GM23338 (cell line): Measurements from ENCODE around the gene PCSK2. TPM values are rescaled to one million over a fixed set of nuclear protein-coding genes. Genes with fewer than 3 reads are reported as not detected.

ENCODE experiments used
- ATAC-seq: fragments of 200-7000 bp; cut with Tn5 transposase; 3 replicates; pipeline ENCODE4 v1.9.1; 2020
- DNase-seq: peaks from one replicate; pipeline ENCODE4 v3.0.0-alpha.2; 2015; ENCODE audit warnings: low spot score
- H2AFZ ChIP-seq: fragments of 200-600 bp; sonication (generic); 2 replicates; pipeline ENCODE4 v1.8.0; 2016; ENCODE audit warnings: antibody characterized with exemption, mild to moderate bottlenecking, moderate library complexity
- H3F3A ChIP-seq: fragments of 200-600 bp; sonication (generic); replicated peaks from 2 replicates; pipeline ENCODE4 v1.8.0; 2017; ENCODE audit warnings: antibody characterized with exemption, mixed run types, low read depth
- H3K27ac ChIP-seq: fragments of 200-600 bp; sonication (generic); 2 replicates; pipeline ENCODE4 v1.6.1; 2016; ENCODE audit warnings: low read depth
- H3K27me3 ChIP-seq: fragments of 200-600 bp; sonication (generic); 2 replicates; pipeline ENCODE4 v1.8.0; 2016; ENCODE audit warnings: mild to moderate bottlenecking, mixed run types, moderate library complexity; ENCODE audit not compliant: insufficient read depth
- H3K36me3 ChIP-seq: fragments of 200-600 bp; sonication (generic); 2 replicates; pipeline ENCODE4 v1.8.0; 2016; ENCODE audit warnings: mild to moderate bottlenecking; ENCODE audit not compliant: insufficient read depth
- H3K4me1 ChIP-seq: fragments of 200-600 bp; sonication (generic); 2 replicates; pipeline ENCODE4 v1.8.0; 2016; ENCODE audit warnings: mild to moderate bottlenecking, moderate library complexity; ENCODE audit not compliant: insufficient read depth
- H3K4me2 ChIP-seq: fragments of 200-600 bp; sonication (generic); 2 replicates; pipeline ENCODE4 v1.7.1; 2017; ENCODE audit warnings: mixed run types
- H3K4me3 ChIP-seq: fragments of 200-600 bp; sonication (generic); 2 replicates; pipeline ENCODE4 v1.6.1; 2016; ENCODE audit warnings: mixed run types
- H3K79me2 ChIP-seq: fragments of 200-600 bp; sonication (generic); replicated peaks from 2 replicates; pipeline ENCODE4 v1.8.0; 2017; ENCODE audit warnings: mild to moderate bottlenecking; ENCODE audit not compliant: insufficient read depth
- H3K9me2 ChIP-seq: fragments of 200-600 bp; sonication (generic); 2 replicates; pipeline ENCODE4 v1.8.0; 2017; ENCODE audit not compliant: insufficient read depth
- H4K20me1 ChIP-seq: fragments of 200-600 bp; sonication (generic); replicated peaks from 2 replicates; pipeline ENCODE4 v1.8.0; 2017; ENCODE audit warnings: mild to moderate bottlenecking; ENCODE audit not compliant: insufficient read depth
- H3K27ac Mint-ChIP-seq: 2 replicates; pipeline ENCODE4 v1.8.0; 2020; ENCODE audit warnings: inconsistent platforms, mild to moderate bottlenecking, moderate library complexity, mixed read lengths
- H3K27me3 Mint-ChIP-seq: 3 replicates; pipeline ENCODE4 v1.8.0; 2022; ENCODE audit warnings: low read depth, mild to moderate bottlenecking, moderate library complexity, mixed read lengths, inconsistent platforms; ENCODE audit not compliant: insufficient read depth, poor library complexity
- H3K36me3 Mint-ChIP-seq: 3 replicates; pipeline ENCODE4 v1.8.0; 2021; ENCODE audit warnings: low read depth, mild to moderate bottlenecking, inconsistent platforms, moderate library complexity, mixed read lengths
- H3K4me1 Mint-ChIP-seq: 3 replicates; pipeline ENCODE4 v1.8.0; 2020; ENCODE audit warnings: mild to moderate bottlenecking, inconsistent platforms, mixed read lengths
- H3K4me3 Mint-ChIP-seq: 3 replicates; pipeline ENCODE4 v1.8.0; 2021; ENCODE audit warnings: moderate library complexity, mild to moderate bottlenecking, inconsistent platforms, mixed read lengths
- H3K9me3 Mint-ChIP-seq: 3 replicates; pipeline ENCODE4 v1.8.0; 2020; ENCODE audit warnings: moderate library complexity, mild to moderate bottlenecking, inconsistent platforms, mixed read lengths
- CREB1 ChIP-seq: fragments of 250-450 bp; sonication (Bioruptor Pico); IDR thresholded peaks from 2 replicates; pipeline ENCODE4 v1.5.0; 2020; ENCODE audit warnings: low read depth, mild to moderate bottlenecking, moderate library complexity
- EZH2phosphoT487 ChIP-seq: fragments of 200-600 bp; sonication (generic); IDR thresholded peaks from one replicate; pipeline ENCODE4 v1.8.1; 2018; ENCODE audit warnings: antibody characterized with exemption; ENCODE audit not compliant: unreplicated experiment
- JUNB ChIP-seq: IDR thresholded peaks from one replicate; pipeline ENCODE4 v1.6.1; 2016; ENCODE audit warnings: antibody characterized with exemption; ENCODE audit not compliant: unreplicated experiment
- ZNF114 ChIP-seq: fragments of 250-450 bp; sonication (Bioruptor Pico); IDR thresholded peaks from 2 replicates; pipeline ENCODE4 v1.5.0; 2020; ENCODE audit warnings: mild to moderate bottlenecking, moderate library complexity
- ZNF331 ChIP-seq: fragments of 250-450 bp; sonication (Bioruptor Pico); IDR thresholded peaks from 2 replicates; pipeline ENCODE4 v1.5.0; 2020; ENCODE audit warnings: low read depth, mild to moderate bottlenecking, moderate library complexity
- polyA plus RNA-seq: library from polyadenylated mRNA; unstranded; fragments of >200 nt; fragmentation: Nextera tagmentation; extraction: Ambion mirVana; gene quantifications from 2 replicates; pipeline ENCODE4 v1.2.1, GENCODE V29; 2016
- total RNA-seq: library from RNA; depleted of rRNA; stranded (reverse); fragments of >200 nt; shearing (Covaris generic); gene quantifications from 2 replicates; pipeline ENCODE4 v1.2.3, GENCODE V29; 2014
- TF ChIP-seq, protein P1 (sequence below): IDR thresholded peaks from one replicate; pipeline ENCODE4 v1.6.1; 2018; ENCODE audit warnings: antibody characterized with exemption; ENCODE audit not compliant: unreplicated experiment
- TF ChIP-seq, protein P2 (sequence below), 2 experiments: fragments of 200-600 bp in 1 of 2; sonication (generic) in 1 of 2; conservative IDR thresholded peaks; 2 replicates each; pipeline versions ENCODE4 v1.5.1 to v1.6.1; 2016 to 2017; ENCODE audit warnings: antibody characterized with exemption in 2 of 2, low read depth in 2 of 2, mild to moderate bottlenecking in 2 of 2, moderate library complexity in 1 of 2
- TF ChIP-seq, protein P3 (sequence below): fragments of 250-450 bp; sonication (Bioruptor Pico); IDR thresholded peaks from 2 replicates; pipeline ENCODE4 v1.5.0; 2020; ENCODE audit warnings: mild to moderate bottlenecking, moderate library complexity

The PCSK2 gene
- total and polyA plus RNA-seq, 2 experiments from 2014 or later: 0.37 to 1.1 TPM

DNA sequence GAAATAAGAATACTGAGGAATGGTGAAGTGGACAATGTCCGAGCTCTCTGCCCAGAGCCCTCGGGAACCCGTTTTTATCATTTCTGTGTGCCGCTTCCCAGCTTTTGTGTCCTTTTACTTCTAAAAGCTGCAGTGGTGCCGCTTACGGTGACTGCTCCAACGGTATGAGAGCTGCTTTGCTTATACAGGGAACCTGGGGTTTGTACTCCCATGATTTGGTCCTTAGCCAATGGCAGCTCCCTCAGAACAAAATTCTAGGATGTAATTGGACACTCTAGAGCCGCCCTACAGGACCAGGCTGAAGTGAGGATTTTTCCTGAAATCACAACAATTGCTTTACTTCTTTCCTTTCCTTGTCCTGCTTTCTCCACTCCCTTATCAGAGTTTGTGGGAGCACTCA is 24.2 kb upstream of the PCSK2 start:
- Histone ChIP-seq H3K36me3 (no peaks in the 10 kb centered on the region), H3K9me2 (peaks cover 4% of the 10 kb centered on the region; the same call in 1 of the 2 replicates), H3K4me1 (0 out of 2 replicates have a peak, but pooled peaks cover 2% of the 10 kb centered on the region), H3K4me2 (peak overlapping the region; percentile 63), H3K4me3 (peak overlapping the region; percentile 31; the same call in 1 of the 2 replicates), H4K20me1 (no peaks in the 10 kb centered on the region), H2AFZ (peak overlapping the region; percentile 89; the same call in 1 of the 2 replicates), H3K27ac (no peak overlapping the region), H3K79me2 (no peaks in the 10 kb centered on the region), H3F3A (no peaks in the 10 kb centered on the region), H3K27me3 (no peaks in the 10 kb centered on the region)
- TF ChIP-seq CREB1 (CRISPR knock-in tag) (no peak), ZNF331 (no peak), JUNB (no peak)
- TF ChIP-seq, protein P1, sequence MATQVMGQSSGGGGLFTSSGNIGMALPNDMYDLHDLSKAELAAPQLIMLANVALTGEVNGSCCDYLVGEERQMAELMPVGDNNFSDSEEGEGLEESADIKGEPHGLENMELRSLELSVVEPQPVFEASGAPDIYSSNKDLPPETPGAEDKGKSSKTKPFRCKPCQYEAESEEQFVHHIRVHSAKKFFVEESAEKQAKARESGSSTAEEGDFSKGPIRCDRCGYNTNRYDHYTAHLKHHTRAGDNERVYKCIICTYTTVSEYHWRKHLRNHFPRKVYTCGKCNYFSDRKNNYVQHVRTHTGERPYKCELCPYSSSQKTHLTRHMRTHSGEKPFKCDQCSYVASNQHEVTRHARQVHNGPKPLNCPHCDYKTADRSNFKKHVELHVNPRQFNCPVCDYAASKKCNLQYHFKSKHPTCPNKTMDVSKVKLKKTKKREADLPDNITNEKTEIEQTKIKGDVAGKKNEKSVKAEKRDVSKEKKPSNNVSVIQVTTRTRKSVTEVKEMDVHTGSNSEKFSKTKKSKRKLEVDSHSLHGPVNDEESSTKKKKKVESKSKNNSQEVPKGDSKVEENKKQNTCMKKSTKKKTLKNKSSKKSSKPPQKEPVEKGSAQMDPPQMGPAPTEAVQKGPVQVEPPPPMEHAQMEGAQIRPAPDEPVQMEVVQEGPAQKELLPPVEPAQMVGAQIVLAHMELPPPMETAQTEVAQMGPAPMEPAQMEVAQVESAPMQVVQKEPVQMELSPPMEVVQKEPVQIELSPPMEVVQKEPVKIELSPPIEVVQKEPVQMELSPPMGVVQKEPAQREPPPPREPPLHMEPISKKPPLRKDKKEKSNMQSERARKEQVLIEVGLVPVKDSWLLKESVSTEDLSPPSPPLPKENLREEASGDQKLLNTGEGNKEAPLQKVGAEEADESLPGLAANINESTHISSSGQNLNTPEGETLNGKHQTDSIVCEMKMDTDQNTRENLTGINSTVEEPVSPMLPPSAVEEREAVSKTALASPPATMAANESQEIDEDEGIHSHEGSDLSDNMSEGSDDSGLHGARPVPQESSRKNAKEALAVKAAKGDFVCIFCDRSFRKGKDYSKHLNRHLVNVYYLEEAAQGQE: no peak
- peak; percentile 100 for ATAC-seq
- Mint-ChIP-seq H3K27ac (no peak overlapping the region), H3K27me3 (peaks cover 2% of the 10 kb centered on the region), H3K4me1 (peaks cover 11% of the 10 kb centered on the region; the same call in 2 of the 3 replicates), H3K9me3 (no peaks in the 10 kb centered on the region), H3K36me3 (no peaks in the 10 kb centered on the region), H3K4me3 (peak overlapping the region; percentile 37; the same call in 2 of the 3 replicates)
- peak; percentile 88 for DNase-seq

DNA sequence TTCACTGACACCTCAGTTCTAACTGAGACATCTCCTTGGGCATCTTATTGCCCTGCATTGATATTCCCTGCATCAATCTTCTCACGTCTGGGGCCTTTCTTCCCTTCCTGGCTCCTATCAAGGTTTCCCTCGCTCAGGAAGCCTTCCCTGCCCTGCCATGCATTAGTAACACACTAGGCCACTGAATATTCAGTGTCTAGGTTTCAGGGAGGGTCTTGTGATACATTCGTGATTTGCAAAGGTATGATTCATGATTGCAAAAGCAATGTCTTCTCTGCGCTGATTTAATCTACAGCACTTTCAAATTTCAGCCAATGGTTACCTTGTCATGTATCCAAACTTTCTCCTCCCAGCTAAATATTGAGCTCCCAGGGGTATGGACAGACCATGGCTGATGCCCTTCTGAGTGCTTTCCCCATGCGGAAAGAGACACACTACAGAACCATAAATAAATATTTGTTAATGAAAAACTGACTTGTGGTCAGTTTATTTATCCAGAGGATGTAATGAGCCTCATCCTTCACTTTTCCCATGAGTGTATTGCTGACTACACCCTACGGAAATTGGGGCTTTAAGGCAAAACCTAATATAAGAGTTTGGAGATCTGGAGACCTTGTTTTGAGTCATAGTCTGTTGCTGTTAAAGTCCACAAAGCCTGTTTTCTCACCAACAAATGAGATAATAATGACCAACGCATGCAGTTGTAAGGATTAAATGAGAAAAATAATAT is 21.6 kb upstream of the PCSK2 start:
- H3K9me3 Mint-ChIP-seq: no peaks in the 10 kb centered on the region
- DNase-seq (no peak), ATAC-seq (no peak)
- no peaks in the 10 kb centered on the region for H3K36me3 Mint-ChIP-seq
- Histone ChIP-seq H3K4me1 (0 out of 2 replicates have a peak, but pooled peaks cover 2% of the 10 kb centered on the region), H3K36me3 (no peaks in the 10 kb centered on the region), H3F3A (no peaks in the 10 kb centered on the region), H2AFZ (peak overlapping the region; percentile 70; the same call in 1 of the 2 replicates), H3K4me3 (no peak overlapping the region), H3K27ac (no peak overlapping the region), H4K20me1 (no peaks in the 10 kb centered on the region), H3K27me3 (no peaks in the 10 kb centered on the region), H3K9me2 (peaks cover 6% of the 10 kb centered on the region), H3K4me2 (no peak overlapping the region), H3K79me2 (no peaks in the 10 kb centered on the region)
- H3K27me3 Mint-ChIP-seq: peaks cover 4% of the 10 kb centered on the region
- TF ChIP-seq EZH2phosphoT487: no peak
- TF ChIP-seq ZNF114 (CRISPR knock-in tag): no peak
- TF ChIP-seq, protein P2, sequence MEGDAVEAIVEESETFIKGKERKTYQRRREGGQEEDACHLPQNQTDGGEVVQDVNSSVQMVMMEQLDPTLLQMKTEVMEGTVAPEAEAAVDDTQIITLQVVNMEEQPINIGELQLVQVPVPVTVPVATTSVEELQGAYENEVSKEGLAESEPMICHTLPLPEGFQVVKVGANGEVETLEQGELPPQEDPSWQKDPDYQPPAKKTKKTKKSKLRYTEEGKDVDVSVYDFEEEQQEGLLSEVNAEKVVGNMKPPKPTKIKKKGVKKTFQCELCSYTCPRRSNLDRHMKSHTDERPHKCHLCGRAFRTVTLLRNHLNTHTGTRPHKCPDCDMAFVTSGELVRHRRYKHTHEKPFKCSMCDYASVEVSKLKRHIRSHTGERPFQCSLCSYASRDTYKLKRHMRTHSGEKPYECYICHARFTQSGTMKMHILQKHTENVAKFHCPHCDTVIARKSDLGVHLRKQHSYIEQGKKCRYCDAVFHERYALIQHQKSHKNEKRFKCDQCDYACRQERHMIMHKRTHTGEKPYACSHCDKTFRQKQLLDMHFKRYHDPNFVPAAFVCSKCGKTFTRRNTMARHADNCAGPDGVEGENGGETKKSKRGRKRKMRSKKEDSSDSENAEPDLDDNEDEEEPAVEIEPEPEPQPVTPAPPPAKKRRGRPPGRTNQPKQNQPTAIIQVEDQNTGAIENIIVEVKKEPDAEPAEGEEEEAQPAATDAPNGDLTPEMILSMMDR (conservative IDR thresholded peaks at IDR 0.05; ENCODE audit: low read depth in 2 of 2): no peak
- no peak for TF ChIP-seq JUNB
- TF ChIP-seq, protein P3, sequence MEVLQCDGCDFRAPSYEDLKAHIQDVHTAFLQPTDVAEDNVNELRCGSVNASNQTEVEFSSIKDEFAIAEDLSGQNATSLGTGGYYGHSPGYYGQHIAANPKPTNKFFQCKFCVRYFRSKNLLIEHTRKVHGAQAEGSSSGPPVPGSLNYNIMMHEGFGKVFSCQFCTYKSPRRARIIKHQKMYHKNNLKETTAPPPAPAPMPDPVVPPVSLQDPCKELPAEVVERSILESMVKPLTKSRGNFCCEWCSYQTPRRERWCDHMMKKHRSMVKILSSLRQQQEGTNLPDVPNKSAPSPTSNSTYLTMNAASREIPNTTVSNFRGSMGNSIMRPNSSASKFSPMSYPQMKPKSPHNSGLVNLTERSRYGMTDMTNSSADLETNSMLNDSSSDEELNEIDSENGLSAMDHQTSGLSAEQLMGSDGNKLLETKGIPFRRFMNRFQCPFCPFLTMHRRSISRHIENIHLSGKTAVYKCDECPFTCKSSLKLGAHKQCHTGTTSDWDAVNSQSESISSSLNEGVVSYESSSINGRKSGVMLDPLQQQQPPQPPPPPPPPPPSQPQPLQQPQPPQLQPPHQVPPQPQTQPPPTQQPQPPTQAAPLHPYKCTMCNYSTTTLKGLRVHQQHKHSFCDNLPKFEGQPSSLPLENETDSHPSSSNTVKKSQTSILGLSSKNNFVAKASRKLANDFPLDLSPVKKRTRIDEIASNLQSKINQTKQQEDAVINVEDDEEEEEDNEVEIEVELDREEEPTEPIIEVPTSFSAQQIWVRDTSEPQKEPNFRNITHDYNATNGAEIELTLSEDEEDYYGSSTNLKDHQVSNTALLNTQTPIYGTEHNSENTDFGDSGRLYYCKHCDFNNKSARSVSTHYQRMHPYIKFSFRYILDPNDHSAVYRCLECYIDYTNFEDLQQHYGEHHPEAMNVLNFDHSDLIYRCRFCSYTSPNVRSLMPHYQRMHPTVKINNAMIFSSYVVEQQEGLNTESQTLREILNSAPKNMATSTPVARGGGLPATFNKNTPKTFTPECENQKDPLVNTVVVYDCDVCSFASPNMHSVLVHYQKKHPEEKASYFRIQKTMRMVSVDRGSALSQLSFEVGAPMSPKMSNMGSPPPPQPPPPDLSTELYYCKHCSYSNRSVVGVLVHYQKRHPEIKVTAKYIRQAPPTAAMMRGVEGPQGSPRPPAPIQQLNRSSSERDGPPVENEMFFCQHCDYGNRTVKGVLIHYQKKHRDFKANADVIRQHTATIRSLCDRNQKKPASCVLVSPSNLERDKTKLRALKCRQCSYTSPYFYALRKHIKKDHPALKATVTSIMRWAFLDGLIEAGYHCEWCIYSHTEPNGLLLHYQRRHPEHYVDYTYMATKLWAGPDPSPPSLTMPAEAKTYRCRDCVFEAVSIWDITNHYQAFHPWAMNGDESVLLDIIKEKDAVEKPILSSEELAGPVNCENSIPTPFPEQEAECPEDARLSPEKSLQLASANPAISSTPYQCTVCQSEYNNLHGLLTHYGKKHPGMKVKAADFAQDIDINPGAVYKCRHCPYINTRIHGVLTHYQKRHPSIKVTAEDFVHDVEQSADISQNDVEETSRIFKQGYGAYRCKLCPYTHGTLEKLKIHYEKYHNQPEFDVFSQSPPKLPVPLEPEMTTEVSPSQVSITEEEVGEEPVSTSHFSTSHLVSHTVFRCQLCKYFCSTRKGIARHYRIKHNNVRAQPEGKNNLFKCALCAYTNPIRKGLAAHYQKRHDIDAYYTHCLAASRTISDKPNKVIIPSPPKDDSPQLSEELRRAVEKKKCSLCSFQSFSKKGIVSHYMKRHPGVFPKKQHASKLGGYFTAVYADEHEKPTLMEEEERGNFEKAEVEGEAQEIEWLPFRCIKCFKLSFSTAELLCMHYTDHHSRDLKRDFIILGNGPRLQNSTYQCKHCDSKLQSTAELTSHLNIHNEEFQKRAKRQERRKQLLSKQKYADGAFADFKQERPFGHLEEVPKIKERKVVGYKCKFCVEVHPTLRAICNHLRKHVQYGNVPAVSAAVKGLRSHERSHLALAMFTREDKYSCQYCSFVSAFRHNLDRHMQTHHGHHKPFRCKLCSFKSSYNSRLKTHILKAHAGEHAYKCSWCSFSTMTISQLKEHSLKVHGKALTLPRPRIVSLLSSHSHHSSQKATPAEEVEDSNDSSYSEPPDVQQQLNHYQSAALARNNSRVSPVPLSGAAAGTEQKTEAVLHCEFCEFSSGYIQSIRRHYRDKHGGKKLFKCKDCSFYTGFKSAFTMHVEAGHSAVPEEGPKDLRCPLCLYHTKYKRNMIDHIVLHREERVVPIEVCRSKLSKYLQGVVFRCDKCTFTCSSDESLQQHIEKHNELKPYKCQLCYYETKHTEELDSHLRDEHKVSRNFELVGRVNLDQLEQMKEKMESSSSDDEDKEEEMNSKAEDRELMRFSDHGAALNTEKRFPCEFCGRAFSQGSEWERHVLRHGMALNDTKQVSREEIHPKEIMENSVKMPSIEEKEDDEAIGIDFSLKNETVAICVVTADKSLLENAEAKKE: no peak
- H3K4me1 Mint-ChIP-seq: peaks cover 11% of the 10 kb centered on the region; the same call in 2 of the 3 replicates
- no peak overlapping the region for H3K4me3 Mint-ChIP-seq
- H3K27ac Mint-ChIP-seq: no peak overlapping the region
